ENCODE data around the gene FLT3. TPM values are rescaled to one million over a fixed set of nuclear protein-coding genes. Genes with fewer than 3 reads are reported as not detected.

FLT3 gene
- total and polyA plus RNA-seq, 2 donors from 2014 or later, result 2.9 TPM; not detected in 1

DNA sequence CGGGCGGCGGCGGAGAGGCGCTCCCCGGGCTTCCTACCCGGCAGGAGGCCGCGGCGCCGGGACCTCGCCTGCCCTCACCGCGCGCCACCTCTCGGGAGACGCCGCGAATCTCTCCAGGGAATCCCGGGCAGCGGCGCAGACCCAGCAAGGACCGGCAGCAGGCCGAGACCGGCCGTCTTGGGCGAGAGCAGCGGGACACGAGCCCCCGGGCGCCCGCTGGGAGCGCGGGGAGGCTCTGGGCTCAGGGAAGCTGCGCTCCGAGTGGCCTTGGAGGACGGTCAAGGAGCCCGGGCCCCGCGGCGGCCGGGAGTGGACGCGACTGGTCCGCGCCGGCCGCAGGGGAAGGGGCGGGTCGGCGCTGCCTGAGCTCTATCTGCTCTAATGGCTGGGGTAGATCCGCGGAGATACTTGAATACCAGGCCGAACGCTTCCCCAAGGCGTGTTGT lies 145.9 kb downstream of the FLT3 start:
- H3K4me1 ChIP-seq (ENCODE audit: control insufficient read depth in 2 of 3, insufficient read depth in 2 of 3, low read depth in 1 of 3, low read length in 3 of 3), result no peaks in the 10 kb centered on the region
- intact Hi-C loops (cut with DNase I), result no loop called here
- TF ChIP-seq CTCF (IDR thresholded peaks at IDR 0.05; ENCODE audit: borderline replicate concordance, extremely low read depth, insufficient read depth), result no peak
- H3K9ac ChIP-seq (ENCODE audit: low read length in 3 of 3), result no peak overlapping the region
- H3K27me3 ChIP-seq (ENCODE audit: control insufficient read depth, insufficient read depth, low read length), result peaks cover 56% of the 10 kb centered on the region
- peak overlapping the region; percentile 78 to 86 for H3K27ac ChIP-seq (ENCODE audit: low read depth in 2 of 2, low read length in 2 of 2)
- H3K4me3 ChIP-seq (ENCODE audit: low read length in 3 of 3), result peak overlapping the region in 2 of 3 donors; percentile 52 to 57
- DNase-seq, result peak in 2 of 5 donors; percentile 33 to 46
- FAIRE-seq, result no peak
- peaks cover 0 to 3% (median 0%) of the 10 kb centered on the region in 3 donors for H3K9me3 ChIP-seq (ENCODE audit: control insufficient read depth in 2 of 3, insufficient read depth in 1 of 3, low read length in 3 of 3)
- H3K36me3 ChIP-seq (ENCODE audit: control insufficient read depth in 2 of 3, insufficient read depth in 3 of 3, low read length in 3 of 3), result no peaks in the 10 kb centered on the region

GRCh38 chr13:27953676-27954405 lies 146.5 kb downstream of the FLT3 start:
- Histone ChIP-seq H3K4me1 (ENCODE audit: control insufficient read depth in 2 of 3, insufficient read depth in 2 of 3, low read depth in 1 of 3, low read length in 3 of 3) (no peaks in the 10 kb centered on the region), H3K27me3 (ENCODE audit: control insufficient read depth, insufficient read depth, low read length) (peaks cover 50% of the 10 kb centered on the region), H3K9ac (ENCODE audit: low read length in 3 of 3) (peak overlapping the region in 1 of 3 donors; percentile 69), H3K36me3 (ENCODE audit: control insufficient read depth in 2 of 3, insufficient read depth in 3 of 3, low read length in 3 of 3) (no peaks in the 10 kb centered on the region), H3K27ac (ENCODE audit: low read depth in 2 of 2, low read length in 2 of 2) (peak overlapping the region; percentile 78 to 86), H3K9me3 (ENCODE audit: control insufficient read depth in 2 of 3, insufficient read depth in 1 of 3, low read length in 3 of 3) (peaks cover 0 to 3% (median 0%) of the 10 kb centered on the region in 3 donors), H3K4me3 (ENCODE audit: low read length in 3 of 3) (peak overlapping the region in 2 of 3 donors; percentile 52 to 57)
- DNase-seq (peak; percentile 88 to 93 (median 91)), FAIRE-seq (no peak)
- TF ChIP-seq CTCF (IDR thresholded peaks at IDR 0.05; ENCODE audit: borderline replicate concordance, extremely low read depth, insufficient read depth), result peak; percentile 82
- intact Hi-C loops (cut with DNase I), result no loop called here

Other genes starting within 250 kb of the FLT3 start
- gene PDX1, start 180.6 kb downstream of the FLT3 start, total RNA-seq, result not detected
- not detected for gene PDX1, start 180.6 kb downstream of the FLT3 start, polyA plus RNA-seq (ENCODE audit: insufficient read depth, low read depth, low replicate concordance)
- not detected for gene CDX2, start 131.3 kb downstream of the FLT3 start, total RNA-seq
- gene CDX2, start 131.3 kb downstream of the FLT3 start, polyA plus RNA-seq (ENCODE audit: insufficient read depth, low read depth, low replicate concordance), result not detected
- gene URAD, start 111.9 kb downstream of the FLT3 start, total RNA-seq, result not detected
- not detected for gene URAD, start 111.9 kb downstream of the FLT3 start, polyA plus RNA-seq (ENCODE audit: insufficient read depth, low read depth, low replicate concordance)
- gene PAN3, start 38.0 kb upstream of the FLT3 start, total RNA-seq, result 46.3 TPM
- gene PAN3, start 38.0 kb upstream of the FLT3 start, polyA plus RNA-seq (ENCODE audit: insufficient read depth, low read depth, low replicate concordance), result 8.2 TPM

All from kidney (tissue), 14 donors.